ENCODE data around the gene ABHD3.

DNA sequence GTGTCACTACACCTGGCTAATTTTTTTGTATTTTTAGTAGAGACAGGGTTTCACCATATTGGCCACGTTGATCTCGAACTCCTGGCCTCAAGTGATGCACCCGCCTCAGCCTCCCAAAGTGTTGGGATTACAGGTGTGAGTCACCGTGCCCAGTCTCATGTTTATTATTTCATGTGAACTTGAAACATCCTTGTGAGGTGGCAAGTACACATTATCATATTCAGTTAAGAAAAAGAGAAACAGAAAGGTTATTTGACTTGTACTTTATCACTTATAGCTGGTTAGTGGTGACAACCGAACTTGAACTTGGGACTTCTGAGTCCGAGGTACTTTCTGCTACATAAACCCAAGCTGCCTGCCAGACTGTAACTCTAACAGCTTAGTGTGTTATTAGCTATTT, 24.4 kb downstream of the ABHD3 start:
- TF ChIP-seq CTCF (conservative IDR thresholded peaks at IDR 0.05; ENCODE audit: low read depth, low read length) (no peak), EZH2 (IDR thresholded peaks at IDR 0.05; ENCODE audit: borderline replicate concordance, low read depth, low read length, poor library complexity, severe bottlenecking) (no peak)

Data from A673 (cell line).